WTC11 (cell line): ENCODE data around the gene DZANK1. TPM values are rescaled to one million over a fixed set of nuclear protein-coding genes. Genes with fewer than 3 reads are reported as not detected.

Experiments used
- ATAC-seq: fragments of 200-7000 bp; cut with Tn5 transposase; 2 replicates; pipeline ENCODE4 v1.10.0; 2021; ENCODE audit warnings: mild to moderate bottlenecking, moderate library complexity
- CTCF ChIA-PET: fragments of 300-600 bp; sonication (Branson Sonifier 250); formaldehyde crosslinking; loops from one replicate; lab custom pipeline; 2021; ENCODE audit warnings: antibody characterized with exemption; lab: Charles Lee
- POLR2A ChIA-PET: fragments of 350-600 bp; sonication (Branson Sonifier 250); formaldehyde crosslinking; loops from one replicate; lab custom pipeline; 2021; ENCODE audit warnings: antibody characterized with exemption; lab: Charles Lee
- DNase-seq: peaks from one replicate; pipeline ENCODE4 v3.0.0; 2021; ENCODE audit warnings: low spot score
- H3K27ac Mint-ChIP-seq: 2 replicates; pipeline ENCODE4 v1.8.0; 2021; ENCODE audit warnings: mixed read lengths
- H3K27me3 Mint-ChIP-seq: 2 replicates; pipeline ENCODE4 v1.8.0; 2021; ENCODE audit warnings: low read depth, mild to moderate bottlenecking, moderate library complexity, mixed read lengths
- H3K36me3 Mint-ChIP-seq: 2 replicates; pipeline ENCODE4 v1.8.0; 2021; ENCODE audit warnings: mixed read lengths
- H3K4me1 Mint-ChIP-seq: 2 replicates; pipeline ENCODE4 v1.8.0; 2022; ENCODE audit warnings: mixed read lengths
- H3K4me3 Mint-ChIP-seq: 2 replicates; pipeline ENCODE4 v1.8.0; 2021; ENCODE audit warnings: mild to moderate bottlenecking, moderate library complexity, mixed read lengths
- H3K9me3 Mint-ChIP-seq: 2 replicates; pipeline ENCODE4 v1.8.0; 2021; ENCODE audit warnings: mixed read lengths
- ATF2 ChIP-seq: sonication (generic); formaldehyde crosslinking; IDR thresholded peaks from 2 replicates; pipeline ENCODE4 v1.8.1; 2022; ENCODE audit warnings: low read depth, missing genetic modification reagents, borderline replicate concordance
- CDX4 ChIP-seq: fragments of 250-450 bp; sonication (Bioruptor Pico); IDR thresholded peaks from 2 replicates; pipeline ENCODE4 v1.9.0; 2021; ENCODE audit warnings: moderate library complexity, mild to moderate bottlenecking, inconsistent platforms, borderline replicate concordance
- CTCF ChIP-seq: fragments of 200-600 bp; IDR thresholded peaks from 2 replicates; pipeline ENCODE4 v1.8.0; 2022; ENCODE audit warnings: antibody characterized with exemption
- EMX1 ChIP-seq: fragments of 250-450 bp; sonication (Bioruptor Pico); IDR thresholded peaks from 2 replicates; pipeline ENCODE4 v1.8.0; 2021; ENCODE audit warnings: mild to moderate bottlenecking
- ERG ChIP-seq: fragments of 250-450 bp; sonication (Bioruptor Pico); IDR thresholded peaks from 2 replicates; pipeline ENCODE4 v1.8.0; 2021; ENCODE audit warnings: mild to moderate bottlenecking
- ETV6 ChIP-seq: sonication (generic); formaldehyde crosslinking; IDR thresholded peaks from 2 replicates; pipeline ENCODE4 v1.8.1; 2022; ENCODE audit warnings: mild to moderate bottlenecking, missing genetic modification reagents
- FOXK1 ChIP-seq: sonication (generic); formaldehyde crosslinking; IDR thresholded peaks from 2 replicates; pipeline ENCODE4 v1.8.0; 2022; ENCODE audit warnings: mild to moderate bottlenecking, moderate library complexity, missing genetic modification reagents
- FOXP4 ChIP-seq: sonication (generic); formaldehyde crosslinking; IDR thresholded peaks from 2 replicates; pipeline ENCODE4 v1.8.0; 2022; ENCODE audit warnings: mild to moderate bottlenecking, missing genetic modification reagents
- GABPB1 ChIP-seq: sonication (generic); formaldehyde crosslinking; IDR thresholded peaks from 2 replicates; pipeline ENCODE4 v1.8.1; 2023; ENCODE audit warnings: mild to moderate bottlenecking, missing genetic modification reagents
- HMGA2 ChIP-seq: fragments of 250-450 bp; sonication (Bioruptor Pico); IDR thresholded peaks from 2 replicates; pipeline ENCODE4 v1.4.0; 2021; ENCODE audit warnings: mild to moderate bottlenecking, moderate library complexity
- NFE2L1 ChIP-seq: sonication (generic); formaldehyde crosslinking; IDR thresholded peaks from 2 replicates; pipeline ENCODE4 v1.8.1; 2023; ENCODE audit warnings: missing genetic modification reagents
- OVOL2 ChIP-seq: fragments of 250-450 bp; sonication (Bioruptor Pico); IDR thresholded peaks from 2 replicates; pipeline ENCODE4 v1.9.0; 2021; ENCODE audit warnings: mild to moderate bottlenecking, borderline replicate concordance
- SP1 ChIP-seq: sonication (generic); formaldehyde crosslinking; conservative IDR thresholded peaks from 2 replicates; pipeline ENCODE4 v1.8.1; 2022; ENCODE audit warnings: missing genetic modification reagents
- STAT6 ChIP-seq: sonication (generic); formaldehyde crosslinking; conservative IDR thresholded peaks from 2 replicates; pipeline ENCODE4 v1.8.1; 2023; ENCODE audit warnings: mild to moderate bottlenecking, low read depth, missing genetic modification reagents, moderate library complexity
- TP53 ChIP-seq: sonication (generic); formaldehyde crosslinking; IDR thresholded peaks from 2 replicates; pipeline ENCODE4 v1.8.1; 2023; ENCODE audit warnings: mild to moderate bottlenecking, missing genetic modification reagents
- ZMAT4 ChIP-seq: fragments of 250-450 bp; sonication (Bioruptor Pico); IDR thresholded peaks from 2 replicates; pipeline ENCODE4 v1.9.0; 2021; ENCODE audit warnings: mild to moderate bottlenecking
- ZNF263 ChIP-seq: sonication (generic); formaldehyde crosslinking; IDR thresholded peaks from 2 replicates; pipeline ENCODE4 v1.8.1; 2022; ENCODE audit warnings: low read depth, mild to moderate bottlenecking, moderate library complexity, missing genetic modification reagents
- ZNF671 ChIP-seq: fragments of 250-450 bp; sonication (Bioruptor Pico); IDR thresholded peaks from 2 replicates; pipeline ENCODE4 v1.8.0; 2021; ENCODE audit warnings: mild to moderate bottlenecking
- total RNA-seq: library from RNA; stranded (reverse); gene quantifications from 3 replicates; pipeline ENCODE4 v1.2.3, GENCODE V29; 2021

The DZANK1 gene
- total RNA-seq, 1 experiment from 2014 or later: 6.1 TPM

- TF ChIP-seq FOXP4 (CRISPR knock-in tag): no peak
These were observed 102.1 kb downstream of the DZANK1 start (continued) for GRCh38 chr20:18364768-18365167.

- Mint-ChIP-seq H3K27me3 (no peaks in the 10 kb centered on the region), H3K36me3 (no peaks in the 10 kb centered on the region), H3K4me1 (peaks cover 4% of the 10 kb centered on the region; the same call in 1 of the 2 replicates), H3K27ac (no peak overlapping the region), H3K9me3 (peaks cover 4% of the 10 kb centered on the region), H3K4me3 (no peak overlapping the region)
- ChIA-PET POLR2A (no interaction called here), CTCF (no interaction called here)
- TF ChIP-seq CDX4: no peak
- TF ChIP-seq ETV6 (CRISPR knock-in tag): no peak
- TF ChIP-seq GABPB1: no peak
- TF ChIP-seq NFE2L1 (CRISPR knock-in tag): no peak
- TF ChIP-seq ZNF671 (CRISPR knock-in tag): no peak
- TF ChIP-seq ZNF263 (CRISPR knock-in tag): no peak
- TF ChIP-seq ERG: no peak
- no peak for TF ChIP-seq ATF2
- TF ChIP-seq HMGA2: no peak
- no peak for TF ChIP-seq CTCF
- no peak for TF ChIP-seq TP53 (CRISPR knock-in tag)
- TF ChIP-seq EMX1 (CRISPR knock-in tag): no peak
- TF ChIP-seq SP1: no peak
- no peak for TF ChIP-seq FOXK1 (CRISPR knock-in tag)
- no peak for TF ChIP-seq OVOL2 (CRISPR knock-in tag)
- TF ChIP-seq ZMAT4: no peak
- TF ChIP-seq STAT6 (CRISPR knock-in tag): no peak
- DNase-seq (no peak), ATAC-seq (no peak)
These were observed 103.1 kb downstream of the DZANK1 start for GRCh38 chr20:18363708-18364107.
